Limb (tissue), 2 donors: ENCODE results near the gene FRAS1.
A peak's percentile ranks its signal among the peaks of the same experiment; 100 is the strongest.
"Not testable (repeated sequence)": the region's sequence is repeated elsewhere in the genome, so short reads cannot be mapped to it uniquely, and the experiment has no call there.

Source experiments
- DNase-seq, 2 donors: peaks; one replicate each; pipeline ENCODE4 v3.0.0-alpha.2; 2016; ENCODE audit errors: extremely low spot score in 2 of 2

Gene FRAS1

GRCh38 chr4:78162342-78162741 lies 105.2 kb downstream of the FRAS1 start:
- DNase-seq, result no peak

DNA sequence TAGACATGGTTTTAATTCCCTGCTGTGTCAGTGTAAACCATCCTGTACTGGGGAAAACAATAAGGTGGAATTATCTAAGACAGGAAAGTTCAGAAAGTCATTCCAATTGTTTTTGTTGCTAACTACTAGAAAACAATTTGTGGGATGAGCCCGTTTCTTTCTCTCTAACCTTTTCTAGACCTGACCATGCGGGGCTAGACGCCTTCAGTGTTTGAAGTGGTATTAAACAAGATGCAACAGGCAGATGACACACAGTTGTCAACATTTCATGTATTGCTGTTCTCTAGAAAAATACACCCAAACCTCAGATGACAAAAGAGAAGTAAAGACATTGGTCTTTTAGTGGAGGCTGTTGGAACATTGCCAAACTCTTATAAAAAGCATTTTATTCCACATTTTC lies 105.7 kb downstream of the FRAS1 start:
- no peak for DNase-seq

DNA sequence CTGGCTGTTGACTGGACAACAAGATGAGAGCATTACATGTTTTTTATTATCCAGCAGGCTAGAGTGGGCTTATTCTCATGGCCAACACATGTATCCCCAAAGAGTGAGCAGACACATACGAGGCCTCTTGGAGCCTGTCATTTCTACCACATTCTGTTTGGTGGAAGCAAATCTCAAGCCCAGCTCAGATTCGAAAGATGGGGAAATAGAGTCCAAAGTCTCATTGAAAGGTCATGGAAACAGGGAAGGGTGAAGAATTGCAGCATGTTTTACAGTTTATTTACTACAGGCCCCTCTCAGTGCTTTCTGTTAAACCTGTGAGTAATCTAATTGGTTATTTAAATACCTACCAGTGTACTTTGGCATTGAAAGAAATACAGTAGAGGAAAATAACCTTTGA lies 108.6 kb downstream of the FRAS1 start:
- DNase-seq, result no peak

GRCh38 chr4:78166622-78167021 lies 109.5 kb downstream of the FRAS1 start:
- no peak for DNase-seq

GRCh38 chr4:78167510-78167909 lies 110.4 kb downstream of the FRAS1 start:
- no peak for DNase-seq

GRCh38 chr4:78168029-78168428 lies 110.9 kb downstream of the FRAS1 start:
- no peak for DNase-seq

GRCh38 chr4:78169728-78170127 lies 112.6 kb downstream of the FRAS1 start:
- no peak for DNase-seq

DNA sequence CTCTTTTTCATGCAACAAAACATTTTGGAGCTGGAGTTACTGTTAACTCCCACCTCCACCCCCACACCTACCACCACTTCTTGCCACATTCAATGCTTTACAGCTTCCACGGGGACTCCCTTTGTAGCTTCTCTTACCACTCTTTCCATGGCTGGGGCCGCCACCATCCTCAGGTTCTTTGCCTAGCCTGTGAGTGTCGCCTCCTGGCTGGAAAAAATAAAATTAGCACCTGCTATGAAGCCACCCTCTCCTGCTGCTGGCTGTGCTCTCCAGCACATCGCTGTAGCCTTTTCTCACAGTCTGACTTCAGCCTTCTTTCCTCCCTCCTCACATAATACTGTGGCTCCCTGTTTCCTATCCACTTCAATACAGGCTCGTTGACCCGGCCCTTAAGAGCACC lies 114.4 kb downstream of the FRAS1 start:
- DNase-seq, result no peak

GRCh38 chr4:78174891-78175290 lies 117.8 kb downstream of the FRAS1 start:
- no peak for DNase-seq

- no peak for DNase-seq
Observed at GRCh38 chr4:78179196-78179595, 122.1 kb downstream of the FRAS1 start.

GRCh38 chr4:78181681-78182234 lies 124.6 kb downstream of the FRAS1 start:
- not testable (repeated sequence) for DNase-seq

GRCh38 chr4:78184584-78184983 lies 127.5 kb downstream of the FRAS1 start:
- no peak for DNase-seq

GRCh38 chr4:78185117-78185516 lies 128.0 kb downstream of the FRAS1 start:
- DNase-seq, result no peak

DNA sequence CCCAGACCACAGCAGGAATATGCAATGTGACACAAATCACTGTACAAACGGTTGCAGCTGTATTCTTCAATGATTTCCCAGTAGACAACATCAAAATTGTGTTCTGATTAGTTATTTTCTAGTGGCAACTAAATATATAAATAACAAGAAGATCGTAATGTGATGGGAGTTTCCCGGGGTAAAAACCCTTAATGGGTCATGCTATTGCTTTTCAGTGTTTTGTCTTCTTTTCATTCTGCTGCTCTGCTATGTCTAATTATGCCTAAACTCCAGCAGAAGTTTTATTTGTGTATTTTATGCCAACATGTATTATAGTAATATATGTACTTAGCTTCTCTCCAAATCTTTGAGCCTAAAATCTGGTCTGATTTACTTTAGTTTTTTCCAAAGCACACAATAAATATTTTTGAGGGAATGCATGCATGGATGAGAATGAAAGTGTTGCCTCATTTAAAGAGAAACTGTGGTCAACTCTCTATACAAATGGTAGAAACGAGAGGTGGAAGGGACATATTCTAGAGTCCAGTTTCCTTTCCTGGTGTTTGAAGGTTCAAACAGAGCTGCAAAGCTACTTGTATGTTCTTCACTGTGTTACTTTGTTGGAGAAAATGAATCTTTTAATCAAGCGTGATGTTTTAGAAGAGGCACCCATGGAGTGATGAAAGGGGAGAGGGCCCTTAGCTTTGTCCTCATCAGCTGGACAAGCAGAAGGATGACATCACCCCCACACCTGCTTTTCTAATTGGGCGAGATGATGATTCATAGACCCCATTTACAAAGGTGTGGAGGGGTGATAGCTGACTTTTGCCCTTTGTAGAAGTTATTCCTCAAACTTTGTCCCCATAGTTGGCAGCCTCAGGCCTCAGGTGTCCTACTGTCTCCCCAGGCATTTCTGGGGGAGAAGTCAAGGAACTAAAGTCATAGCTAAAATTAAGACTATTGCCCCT lies 129.7 kb downstream of the FRAS1 start:
- DNase-seq, result no peak

DNA sequence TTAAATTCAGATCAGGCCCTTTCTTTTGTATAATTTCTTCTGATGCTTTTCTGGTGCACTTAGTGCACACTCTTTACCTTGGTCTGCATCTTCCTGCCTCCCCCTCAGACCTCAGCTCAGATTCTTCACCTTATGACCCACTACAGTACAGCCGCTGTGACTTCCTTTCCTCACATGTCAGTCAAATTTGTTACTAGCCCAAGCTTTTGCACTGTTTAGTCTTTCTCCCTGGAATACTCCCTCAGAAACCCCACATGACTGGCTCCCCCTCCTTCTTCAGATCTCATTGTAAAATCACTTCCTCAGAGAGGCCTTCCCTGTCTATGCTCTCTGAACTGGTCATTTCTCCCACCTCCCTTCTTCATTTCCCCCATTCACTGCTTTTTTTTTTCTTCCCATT lies 132.9 kb downstream of the FRAS1 start:
- DNase-seq, result no peak

DNA sequence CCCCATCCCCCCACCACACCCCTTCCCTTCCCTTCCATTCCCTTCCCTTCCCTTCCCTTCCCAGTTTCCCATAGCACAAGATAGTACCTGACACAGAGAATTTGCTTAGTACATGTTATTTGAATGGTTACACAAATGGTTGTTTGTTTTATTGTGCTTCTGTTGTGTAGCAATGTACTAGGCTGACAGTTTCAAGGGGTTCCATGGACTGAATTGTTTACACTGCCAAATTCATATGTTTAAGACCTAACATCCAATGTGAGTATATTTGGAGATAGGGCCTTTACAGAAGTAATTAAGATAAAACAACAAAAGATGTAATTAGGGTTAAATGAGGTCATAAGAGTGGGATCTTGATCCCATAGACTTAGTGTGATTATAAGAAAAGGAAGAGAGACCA lies 133.5 kb downstream of the FRAS1 start:
- DNase-seq, result no peak

- no peak for DNase-seq
Observed at GRCh38 chr4:78197947-78198346, 140.8 kb downstream of the FRAS1 start.

DNA sequence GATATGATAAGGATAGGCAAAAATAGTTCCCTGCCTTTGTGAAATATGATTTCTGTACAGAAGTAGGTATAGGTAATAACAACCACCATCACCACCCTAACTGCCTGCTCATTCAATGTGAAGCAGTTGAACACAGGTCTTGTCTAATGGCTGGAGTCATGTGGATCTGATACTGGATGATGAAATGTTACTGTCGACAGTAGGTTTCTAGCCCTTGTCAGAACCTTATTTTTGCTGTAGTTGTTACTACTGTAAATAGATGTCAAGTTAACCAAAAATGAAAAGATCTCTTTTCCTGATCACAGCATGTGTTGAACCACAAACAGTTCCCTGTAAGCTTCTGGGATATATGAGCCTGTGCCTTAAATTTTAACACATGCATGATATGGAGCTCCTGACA lies 142.9 kb downstream of the FRAS1 start:
- DNase-seq, result no peak

DNA sequence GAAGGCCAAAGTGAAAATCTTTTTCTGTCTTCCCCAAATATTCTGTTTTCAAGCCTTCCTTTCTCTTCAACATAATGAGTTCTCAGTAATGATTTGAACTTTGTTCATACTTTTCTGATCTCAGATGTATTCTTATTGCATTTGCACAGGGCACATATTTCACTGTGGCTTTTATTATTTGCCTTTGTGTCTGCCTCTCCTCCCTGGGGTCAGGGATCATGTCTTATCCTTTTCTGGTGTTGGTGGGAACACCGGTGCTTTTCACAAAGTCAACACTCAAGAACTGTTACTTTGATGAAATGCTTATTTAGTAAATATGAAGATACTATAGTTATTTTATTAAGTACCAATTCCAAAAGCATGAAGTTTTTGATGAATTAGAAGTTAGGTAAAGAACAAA lies 143.8 kb downstream of the FRAS1 start:
- DNase-seq, result no peak

DNA sequence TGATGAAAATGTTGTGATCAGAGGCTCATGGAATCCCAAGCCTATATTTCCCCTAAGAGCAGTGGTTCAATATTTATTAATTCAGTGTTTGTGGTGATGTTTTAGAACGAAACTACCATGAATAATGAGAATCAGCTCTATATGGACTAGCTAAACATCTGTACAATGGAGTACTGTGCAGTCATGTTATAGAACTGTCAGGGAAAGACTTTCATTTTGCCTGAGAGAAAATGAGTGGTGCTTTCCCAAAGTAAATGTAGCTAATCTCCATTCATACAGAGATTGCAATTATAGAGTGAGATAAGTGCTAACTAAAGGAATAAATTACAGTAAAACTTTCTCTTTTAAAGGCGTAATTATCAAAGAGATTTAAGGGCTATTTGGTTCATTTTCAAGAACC lies 147.1 kb downstream of the FRAS1 start:
- no peak for DNase-seq

GRCh38 chr4:78205591-78205990 lies 148.5 kb downstream of the FRAS1 start:
- peak; percentile 18 to 39 for DNase-seq

DNA sequence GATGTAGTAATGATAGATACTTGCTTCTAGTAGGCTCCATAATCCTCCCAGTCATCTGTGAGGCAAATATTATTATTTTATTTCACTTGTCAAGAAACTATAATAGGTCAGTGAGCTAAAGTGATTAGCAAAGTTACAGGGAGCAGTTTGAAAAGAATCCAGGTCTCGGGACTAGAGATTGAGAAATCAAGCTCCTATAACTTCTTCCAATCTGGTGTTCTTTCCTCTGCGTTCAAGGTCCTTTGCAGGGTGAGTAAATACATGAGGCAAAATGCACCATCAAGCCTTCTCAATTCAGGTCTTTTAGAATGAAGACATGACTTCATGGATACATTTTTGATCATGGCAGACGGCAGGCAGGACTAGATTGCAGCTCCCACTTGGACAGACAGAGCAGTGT lies 150.4 kb downstream of the FRAS1 start:
- DNase-seq, result no peak

- no peak for DNase-seq
Observed at GRCh38 chr4:78207951-78208350, 150.8 kb downstream of the FRAS1 start.
